SKM-1 (cell line): ENCODE results near the gene COL21A1.
"Not testable (repeated sequence)": the region's sequence is repeated elsewhere in the genome, so short reads cannot be mapped to it uniquely, and the experiment has no call there.

Experiments used
- DNase-seq: peaks from one replicate; lab custom pipeline; 2025; ENCODE audit not compliant: unreplicated experiment; lab: John Stamatoyannopoulos, UW

Gene COL21A1

GRCh38 chr6:56019973-56020372 is 227.4 kb downstream of the COL21A1 start:
- no peak for DNase-seq

GRCh38 chr6:56017198-56017597 is 230.2 kb downstream of the COL21A1 start:
- DNase-seq = no peak

- not testable (repeated sequence) for DNase-seq
Measured at GRCh38 chr6:56014039-56014438, 233.3 kb downstream of the COL21A1 start.

- DNase-seq = no peak
Measured at GRCh38 chr6:56009636-56010035, 237.7 kb downstream of the COL21A1 start.
